GM21515 (cell line): ENCODE measurements around the gene PCNA.

Experiments used
- ATAC-seq: cut with Tn5 transposase; IDR thresholded peaks from one replicate; pipeline ENCODE4 v1.9.1; 2021; ENCODE audit not compliant: unreplicated experiment

PCNA gene

DNA sequence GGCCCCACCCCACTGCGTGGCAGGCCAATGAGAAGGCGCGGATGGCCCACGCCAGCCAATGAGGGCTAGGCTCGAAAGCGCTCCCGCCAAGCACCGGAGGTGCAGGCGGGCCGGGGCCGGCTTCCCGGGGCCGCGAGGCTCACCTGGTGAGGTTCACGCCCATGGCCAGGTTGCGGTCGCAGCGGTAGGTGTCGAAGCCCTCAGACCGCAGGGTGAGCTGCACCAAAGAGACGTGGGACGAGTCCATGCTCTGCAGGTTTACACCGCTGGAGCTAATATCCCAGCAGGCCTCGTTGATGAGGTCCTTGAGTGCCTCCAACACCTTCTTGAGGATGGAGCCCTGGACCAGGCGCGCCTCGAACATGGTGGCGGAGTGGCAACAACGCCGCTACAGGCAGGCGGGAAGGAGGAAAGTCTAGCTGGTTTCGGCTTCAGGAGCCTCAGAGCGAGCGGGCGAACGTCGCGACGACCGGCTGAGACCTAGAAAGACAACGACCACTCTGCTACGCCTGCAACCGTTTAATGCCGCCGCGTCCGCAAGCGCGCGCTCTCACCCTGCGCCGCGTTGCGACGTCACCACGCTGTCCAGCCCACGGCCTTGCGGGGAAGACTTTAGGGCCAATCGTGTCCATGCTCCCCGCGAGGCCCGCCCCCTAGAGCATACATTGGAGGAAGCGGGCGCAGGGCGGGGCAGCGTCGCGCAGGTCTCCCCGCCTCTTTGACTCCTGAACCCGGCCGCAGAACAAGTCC, at the start of gene PCNA:
PCNA (minus strand) TSS at position 524 of the 750 bp plus-strand sequence; CDS start at position 364, 160 bp downstream.
- peak; percentile 91 for ATAC-seq

DNA sequence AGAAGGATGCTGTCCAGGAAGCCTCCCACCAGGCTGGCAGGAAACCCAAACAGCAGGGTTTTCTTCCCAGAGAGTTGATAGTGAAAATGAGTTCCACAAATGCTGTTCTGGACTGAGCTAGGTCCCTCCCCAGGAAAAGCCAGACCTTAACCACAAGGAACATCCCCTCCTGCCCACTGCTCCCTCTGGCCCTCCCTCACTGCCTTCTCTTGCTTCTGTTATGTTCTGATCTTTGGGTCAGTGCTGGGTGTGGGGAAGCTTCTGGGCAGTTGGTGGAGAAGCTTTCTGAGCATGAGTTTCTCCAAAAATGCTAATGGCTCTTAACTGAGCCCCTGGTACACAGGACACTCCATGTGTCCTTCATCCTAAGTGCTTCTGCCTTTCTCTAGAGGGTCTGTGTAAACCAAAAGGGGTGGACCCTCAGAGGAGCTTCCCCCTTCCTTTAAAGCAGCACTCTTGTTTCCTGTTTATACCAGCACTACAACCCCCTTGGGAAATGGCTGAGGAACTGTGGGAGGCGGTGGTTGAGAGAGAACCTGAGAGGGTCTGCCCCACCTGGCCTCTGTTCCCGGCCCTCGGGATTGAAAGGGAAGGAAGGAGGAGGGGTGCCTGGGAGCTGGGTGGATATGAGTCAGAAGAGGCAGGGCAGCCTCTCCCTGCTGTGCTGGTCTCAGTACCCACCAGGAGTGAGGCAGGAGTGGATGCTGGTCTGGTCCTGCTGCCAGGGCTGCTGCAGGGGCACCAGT, 49.1 kb upstream of the PCNA start:
- no peak for ATAC-seq

DNA sequence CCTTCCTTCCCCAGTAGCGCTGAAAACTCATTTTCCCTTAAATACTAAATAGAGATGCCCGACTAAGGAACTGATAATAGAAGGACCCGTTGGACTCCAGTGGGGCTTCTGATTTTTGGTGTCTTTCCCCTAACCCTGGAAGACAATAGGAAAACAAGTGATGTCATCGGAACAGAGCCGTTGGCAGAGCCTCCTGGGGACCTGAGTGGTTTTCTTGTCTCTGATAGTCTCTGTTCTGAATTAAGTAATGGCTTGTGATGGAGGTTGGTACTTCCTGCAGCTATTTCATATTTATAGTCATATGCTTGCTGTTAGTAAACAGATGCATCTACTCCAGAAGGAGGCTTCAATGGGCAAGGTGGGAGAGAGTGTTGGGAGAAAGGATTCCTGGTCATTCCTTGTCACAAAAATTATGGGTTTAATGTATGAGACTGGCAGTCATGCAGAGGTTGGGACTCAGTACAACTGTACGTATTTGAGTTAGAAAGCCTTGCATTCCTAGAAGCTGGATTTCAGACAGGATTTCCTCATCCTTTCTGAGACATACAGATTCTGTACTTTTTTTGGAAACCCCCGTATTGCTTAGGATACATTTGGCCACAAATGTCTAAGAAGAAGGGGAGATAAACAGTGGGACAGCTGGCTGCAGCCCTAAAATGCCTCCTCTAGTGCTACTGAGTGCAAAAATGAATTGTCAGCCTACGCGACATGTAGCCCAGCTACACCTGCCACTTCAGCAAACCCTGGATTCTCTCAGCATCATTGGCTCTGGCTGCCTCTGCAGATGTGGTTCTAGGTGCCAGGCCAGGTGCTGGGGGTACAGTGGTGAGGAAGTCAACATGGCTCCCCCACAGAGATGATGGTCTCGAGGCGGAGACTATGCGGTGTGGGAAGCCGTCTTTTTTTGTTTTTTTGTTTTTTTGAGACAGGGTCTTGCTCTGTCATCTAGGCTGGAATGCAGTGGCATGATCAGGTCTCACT, 45.2 kb upstream of the PCNA start:
- ATAC-seq, result no peak

DNA sequence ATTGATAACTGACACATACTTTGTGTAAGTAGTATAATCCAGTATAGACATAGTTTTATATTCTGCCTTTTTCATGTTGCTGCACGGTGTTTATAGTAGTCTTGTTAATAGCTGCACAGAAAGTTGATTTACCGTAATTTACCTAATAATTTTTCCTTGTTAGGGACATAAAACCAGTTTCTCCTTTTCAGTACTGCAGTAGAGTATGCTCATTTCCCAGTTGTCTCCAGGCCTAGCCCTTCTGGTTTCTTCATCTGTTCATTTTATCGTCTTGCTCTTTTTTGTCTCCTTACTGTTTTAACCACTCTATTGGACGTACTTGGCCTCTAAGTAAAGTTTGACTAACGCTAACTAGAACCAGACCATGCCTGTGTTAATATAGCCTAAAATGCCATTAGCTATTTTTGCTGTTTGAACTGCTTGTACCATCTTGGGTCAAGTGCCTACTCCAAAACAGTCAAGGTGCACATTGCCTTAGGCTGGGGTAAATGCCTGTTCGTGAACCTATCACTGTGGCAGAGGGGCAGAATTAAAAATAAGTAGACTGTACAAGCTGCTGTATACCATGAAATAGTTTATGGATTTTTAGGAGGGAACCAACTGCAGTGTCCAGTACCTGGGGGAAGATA, 41.9 kb upstream of the PCNA start:
- no peak for ATAC-seq

DNA sequence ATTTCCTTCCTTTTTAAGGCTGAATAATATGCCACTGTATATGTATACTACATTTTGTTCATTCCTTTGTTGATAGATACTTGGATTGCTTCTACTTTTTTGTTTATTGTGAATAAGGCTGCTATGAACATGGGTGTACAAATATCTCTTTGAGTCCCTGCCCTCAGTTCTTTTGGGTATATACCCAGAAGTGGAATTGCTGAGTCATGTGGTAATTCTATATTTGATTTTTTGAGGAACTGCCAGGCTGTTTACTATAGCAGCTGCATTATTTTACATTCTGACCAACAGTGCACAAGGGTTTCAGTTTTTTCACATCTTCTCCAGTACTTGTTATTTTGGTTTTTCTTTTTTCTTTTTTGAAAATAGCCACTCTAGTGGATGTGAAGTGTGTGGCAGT, 41.1 kb upstream of the PCNA start:
- no peak for ATAC-seq

DNA sequence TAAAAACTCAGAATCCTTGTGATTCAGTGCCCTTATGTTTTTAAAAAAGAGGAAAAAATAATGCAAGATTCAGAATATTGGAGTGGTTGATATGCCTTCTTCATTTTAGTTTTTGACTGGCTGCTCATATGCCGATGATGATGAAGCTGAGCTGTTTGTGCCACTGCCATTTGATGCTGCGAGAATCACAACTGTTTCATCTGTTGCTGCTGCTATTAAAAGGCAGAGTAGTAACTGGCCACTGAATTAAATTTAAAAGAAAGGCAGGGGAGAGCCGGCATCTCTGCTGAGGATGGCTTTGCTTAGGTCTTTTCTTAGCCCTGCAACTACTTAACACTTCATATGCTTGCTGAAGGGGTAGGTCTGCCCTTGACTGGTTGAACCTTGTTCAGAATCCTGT, 40.2 kb upstream of the PCNA start:
- ATAC-seq, result no peak

DNA sequence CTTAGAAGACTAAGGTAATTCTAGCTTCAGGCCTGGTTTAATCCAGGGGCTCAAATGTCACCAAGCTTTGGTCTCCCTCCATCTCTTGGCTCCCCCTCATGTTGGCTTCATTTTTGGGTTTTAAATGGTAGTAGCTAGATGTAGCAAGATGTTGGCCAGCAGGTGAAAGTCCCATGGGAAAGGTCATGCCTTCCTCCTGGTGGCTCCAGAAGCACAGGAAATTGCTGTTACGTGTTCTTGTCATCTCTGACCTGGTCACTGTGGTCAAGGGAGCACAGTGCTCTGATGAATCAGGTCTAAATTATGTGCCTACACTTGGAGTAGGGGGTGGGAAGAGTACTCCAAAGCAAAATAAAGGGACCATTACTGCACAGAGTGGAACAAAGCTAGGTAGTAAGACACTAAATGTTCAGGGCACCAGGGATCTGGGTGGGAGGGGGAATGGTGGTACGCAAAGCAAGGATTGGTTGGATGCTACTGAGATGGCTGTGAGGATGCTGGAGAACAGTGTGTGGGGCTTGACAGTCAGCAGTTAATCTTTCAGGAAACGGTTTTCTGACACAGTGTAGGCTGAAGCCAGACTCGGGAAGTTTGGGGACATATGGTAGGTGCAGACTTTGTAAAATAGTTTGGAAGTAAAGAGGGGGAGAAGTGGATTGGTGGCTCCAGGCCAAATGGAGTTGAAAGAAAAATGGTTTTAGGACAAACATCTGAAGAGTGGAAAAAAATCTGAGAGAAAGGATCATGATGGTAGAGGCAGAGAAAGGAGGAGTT, 37.1 kb upstream of the PCNA start:
- no peak for ATAC-seq

DNA sequence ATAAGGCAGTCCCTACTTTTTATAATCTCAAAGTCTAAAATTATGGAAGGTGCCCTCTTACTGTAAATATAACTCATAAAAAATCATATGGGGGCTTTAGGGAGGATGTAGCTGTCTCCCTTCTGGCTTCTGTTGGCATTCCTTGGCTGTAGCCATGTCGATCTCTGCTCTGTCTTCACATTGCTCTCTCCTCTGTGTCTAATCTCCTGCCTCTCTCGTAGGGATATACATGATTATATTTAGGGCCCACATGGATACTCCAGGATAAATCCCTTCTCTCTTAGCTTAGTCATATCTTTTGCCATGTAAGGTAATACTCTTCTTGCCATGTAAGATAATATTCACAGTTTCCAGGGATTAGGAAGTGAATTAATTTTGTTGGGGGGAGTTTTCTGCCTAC, 35.6 kb upstream of the PCNA start:
- ATAC-seq, result no peak

DNA sequence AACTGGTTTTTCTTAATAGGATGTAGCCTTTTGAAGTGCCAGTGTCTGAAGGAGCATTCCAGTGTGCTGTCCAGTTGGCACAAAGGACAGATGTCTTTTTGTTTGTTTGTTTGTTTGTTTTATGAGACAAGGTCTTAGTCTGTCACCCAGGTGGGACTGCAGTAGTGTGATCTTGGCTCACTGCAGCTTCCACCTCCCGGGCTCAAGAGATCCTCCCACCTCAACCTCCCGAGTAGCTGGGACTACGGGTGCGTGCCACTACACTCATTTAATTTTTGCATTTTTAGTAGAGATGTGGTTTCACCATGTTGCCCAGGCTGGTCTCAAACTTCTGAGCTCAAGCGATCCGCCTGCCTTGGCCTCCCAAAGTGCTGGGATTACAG, 34.8 kb upstream of the PCNA start:
- ATAC-seq, result no peak

DNA sequence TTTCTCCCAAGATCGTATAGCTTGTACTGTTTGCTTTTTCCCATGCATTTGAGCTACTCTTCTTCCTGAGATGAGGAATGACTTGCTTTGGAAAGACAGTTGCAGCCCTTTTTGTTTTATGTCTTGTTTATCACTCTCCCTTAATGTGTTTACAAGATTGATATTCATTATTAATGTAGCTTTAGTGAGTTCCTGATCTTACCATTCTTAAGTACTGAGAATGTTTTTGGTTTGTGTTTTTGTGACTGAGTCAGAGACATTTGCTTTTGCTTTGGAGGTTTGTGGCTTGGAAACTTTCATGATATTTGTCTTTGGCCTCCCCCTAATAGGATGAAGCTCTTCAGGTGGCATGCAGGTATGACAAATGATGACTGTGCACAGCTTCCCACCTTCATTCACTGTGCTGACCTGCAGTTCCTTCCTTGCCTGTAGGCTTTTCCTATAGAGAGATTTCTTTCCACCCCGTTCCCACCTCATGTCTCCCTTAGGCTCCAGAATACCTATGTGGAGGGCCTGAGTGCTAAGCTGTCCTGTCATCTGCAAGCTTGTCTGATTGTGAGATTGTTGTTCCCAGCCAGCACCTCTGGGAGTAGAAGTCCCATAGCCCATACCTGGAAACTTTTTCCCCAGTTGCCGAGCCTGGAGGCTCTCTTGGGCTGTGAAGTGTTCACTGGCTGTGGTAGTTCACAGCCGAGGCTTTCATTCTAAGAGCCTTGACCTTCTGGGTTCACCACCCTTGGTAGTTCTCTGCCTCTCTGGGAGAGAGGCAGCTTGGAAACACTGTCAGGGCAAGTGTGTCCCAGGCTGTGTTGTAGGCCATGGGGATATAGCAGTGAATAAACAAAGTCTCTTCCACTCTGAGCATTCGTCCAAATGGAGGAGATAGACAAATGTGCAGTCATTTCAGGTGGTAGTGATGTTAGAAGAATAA, 34.1 kb upstream of the PCNA start:
- ATAC-seq, result no peak

DNA sequence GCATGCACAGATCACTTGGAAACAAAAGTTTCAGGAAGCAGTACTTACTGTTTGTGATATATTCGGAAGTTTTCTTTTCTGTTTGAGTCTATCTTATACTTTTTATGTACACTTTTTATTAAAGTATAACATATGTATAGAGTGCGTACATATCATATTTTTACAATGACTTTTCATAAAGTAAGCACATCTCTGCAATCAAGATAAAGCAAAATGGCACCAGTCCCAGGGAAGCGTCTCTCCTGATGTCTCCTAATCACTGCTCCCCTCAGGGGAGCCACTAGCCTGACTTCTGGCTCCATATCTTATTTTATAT, 33.4 kb upstream of the PCNA start:
- no peak for ATAC-seq

DNA sequence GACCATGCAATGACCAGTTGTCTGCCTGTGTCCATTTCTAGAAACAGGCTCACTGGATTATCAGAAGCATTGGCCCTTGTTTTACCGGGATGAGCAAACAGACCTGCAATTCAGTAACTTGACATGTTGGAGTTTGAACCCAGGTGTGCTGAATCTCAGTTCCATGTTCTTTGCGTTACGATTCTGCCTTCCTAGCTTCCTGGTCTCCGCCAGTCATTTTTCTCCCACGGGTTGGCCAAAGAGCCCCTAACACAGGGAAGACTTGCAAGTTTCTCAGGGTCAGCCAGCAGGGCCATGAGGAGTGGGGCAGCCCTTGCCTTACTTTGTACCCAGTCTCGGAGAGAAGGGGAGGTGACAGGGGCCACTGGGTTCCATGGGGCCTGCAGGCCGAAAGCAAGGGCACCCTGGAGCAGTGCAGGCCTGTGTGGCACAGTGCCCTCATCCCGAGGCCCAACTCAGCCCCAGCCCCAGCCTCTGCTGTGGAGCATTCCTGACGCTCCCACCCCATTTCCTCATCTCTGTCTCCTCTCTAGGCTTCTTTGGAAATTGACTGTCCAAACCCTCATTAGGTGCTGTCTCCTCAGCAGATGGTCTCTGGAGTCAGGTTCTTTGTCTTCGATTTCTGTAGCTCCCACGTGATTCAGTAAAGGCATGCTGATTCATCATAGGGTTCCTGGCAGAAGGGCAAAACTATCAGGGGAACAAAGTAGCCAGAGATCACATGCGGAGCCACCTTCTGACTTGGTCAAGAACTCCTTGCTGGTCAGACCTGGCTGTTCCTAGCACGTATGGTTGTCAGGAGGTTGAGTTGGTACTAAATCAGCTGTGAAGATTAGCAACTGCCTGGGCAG, 30.7 kb upstream of the PCNA start:
- no peak for ATAC-seq

DNA sequence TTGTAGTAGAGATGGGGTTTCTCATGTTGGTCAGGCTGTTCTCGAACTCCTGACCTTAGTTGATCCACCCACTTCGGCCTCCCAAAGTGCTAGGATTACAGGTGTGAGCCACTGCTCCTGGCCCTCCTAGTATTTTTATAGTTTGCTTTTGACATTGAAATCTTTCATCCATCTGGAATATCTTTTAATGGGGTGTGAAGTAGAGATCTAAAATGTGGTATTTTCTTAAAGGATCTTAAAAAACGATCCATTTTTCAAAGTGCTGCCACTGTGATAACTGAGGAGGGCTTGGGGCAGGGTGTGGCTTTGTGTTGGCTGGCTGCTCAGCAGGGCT, 30.1 kb upstream of the PCNA start:
- no peak for ATAC-seq

DNA sequence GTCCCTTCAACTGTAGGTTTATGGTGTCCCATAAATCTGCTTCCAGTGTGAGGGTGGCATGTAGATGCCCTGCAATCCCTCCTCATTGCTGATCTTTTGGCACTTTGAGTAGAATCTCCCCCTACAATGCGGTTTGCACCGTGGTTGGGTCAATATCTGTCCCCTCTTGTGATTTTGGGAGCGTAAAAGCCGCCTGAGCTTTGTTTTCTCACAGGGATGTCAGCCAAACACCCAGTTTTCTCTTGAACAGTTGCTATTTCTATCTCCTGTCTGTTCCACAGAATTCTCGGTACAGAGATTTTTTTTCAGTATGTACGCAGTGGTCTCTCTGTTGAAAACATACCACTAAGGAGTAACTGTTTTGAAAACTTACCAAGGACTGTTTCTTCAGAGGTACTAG, 28.8 kb upstream of the PCNA start:
- no peak for ATAC-seq

DNA sequence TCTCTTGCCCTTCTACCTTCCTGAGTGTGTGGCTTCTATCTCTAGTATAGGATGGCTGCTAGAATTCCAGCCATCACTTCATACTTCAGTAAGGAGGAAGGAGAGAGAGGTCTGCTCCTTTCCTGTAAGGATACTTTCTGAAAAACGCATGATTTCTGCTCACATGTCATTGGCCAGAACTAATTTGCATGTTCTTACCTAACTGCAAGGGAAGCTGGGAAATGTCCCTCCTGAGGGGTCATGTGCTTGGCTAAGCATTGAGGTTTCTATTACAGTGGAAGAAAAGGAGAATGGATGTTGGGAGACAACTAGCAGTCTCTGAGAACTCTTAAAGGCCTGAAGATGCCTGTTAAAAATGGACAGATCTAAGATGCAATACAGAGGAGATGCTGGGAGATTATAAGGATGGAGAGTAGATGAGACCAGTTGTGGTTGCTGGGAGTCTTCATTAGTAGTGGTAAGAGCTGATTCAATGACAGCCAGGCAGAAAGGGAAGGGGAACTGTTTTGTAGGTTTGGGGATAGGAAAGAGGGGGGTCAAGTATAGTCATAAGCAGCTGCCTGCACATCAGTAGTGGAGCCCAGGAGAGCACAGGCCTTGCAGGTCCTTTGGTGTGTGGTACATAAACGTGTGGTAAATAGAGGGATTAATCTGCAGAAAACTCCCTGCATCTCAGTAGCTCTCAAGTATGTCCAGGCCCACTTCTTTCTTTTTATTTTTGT, 27.3 kb upstream of the PCNA start:
- ATAC-seq, result no peak

DNA sequence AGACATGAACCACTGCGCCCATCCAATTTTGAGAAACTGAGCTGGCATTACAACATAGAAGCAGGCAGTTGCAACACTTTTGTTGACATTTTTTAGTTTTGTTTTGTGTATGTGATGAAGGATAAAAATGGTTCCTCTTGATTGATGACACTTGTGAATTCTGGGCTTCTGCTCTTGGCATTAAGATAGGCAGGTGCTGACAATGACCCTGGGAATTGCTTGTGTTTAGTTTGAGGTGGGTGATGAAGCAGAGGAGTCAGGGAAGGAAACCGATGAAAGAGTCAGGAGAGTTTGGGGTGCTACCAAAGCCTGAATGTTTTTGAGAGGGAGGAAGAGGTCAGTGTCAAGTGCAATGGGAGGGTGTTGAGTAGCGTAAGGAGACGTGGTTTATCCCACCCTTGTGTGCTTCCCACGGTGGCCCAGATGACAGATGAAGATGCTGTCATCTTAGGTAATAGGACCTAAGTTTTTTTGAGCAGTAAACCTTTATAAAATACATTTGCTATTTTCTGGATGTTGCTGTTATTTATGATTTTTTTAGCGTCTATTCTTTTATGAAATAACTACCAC, 26.4 kb upstream of the PCNA start:
- no peak for ATAC-seq

DNA sequence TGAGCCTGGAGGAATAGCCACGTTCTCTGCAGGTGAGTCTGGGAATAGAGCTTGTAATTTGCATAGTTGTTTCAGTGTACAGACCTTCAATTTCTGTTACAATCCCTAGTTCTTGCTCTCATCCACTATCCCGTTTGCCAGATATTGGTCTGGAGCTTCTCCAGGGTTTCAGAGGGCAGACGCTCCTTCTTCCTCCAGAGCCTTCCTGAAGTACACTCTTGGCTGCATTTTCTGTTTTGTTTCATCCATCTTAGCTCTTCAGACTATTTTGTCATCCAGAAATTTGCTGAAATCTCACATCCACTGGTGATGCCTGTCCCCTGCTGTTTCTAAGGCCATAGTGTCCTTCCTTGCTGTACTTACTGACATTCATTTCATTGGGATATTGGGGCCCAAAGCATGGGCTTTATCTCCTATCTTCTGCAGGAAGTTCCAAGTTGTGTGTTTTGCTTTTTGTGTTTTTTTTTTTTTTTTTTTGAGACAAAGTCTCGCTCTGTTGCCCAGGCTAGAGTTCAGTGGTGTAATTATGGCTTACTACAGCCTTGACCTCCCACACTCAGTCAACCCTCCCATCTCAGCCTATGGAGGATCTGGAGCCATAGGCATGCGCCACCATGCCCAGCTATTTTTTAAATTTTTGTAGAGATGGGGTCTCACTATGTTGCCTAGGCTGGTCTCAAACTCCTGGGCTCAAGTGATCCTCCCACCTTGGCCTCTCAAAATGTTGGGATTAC, 25.8 kb upstream of the PCNA start:
- ATAC-seq, result no peak
